Keratinocyte (primary cell): ENCODE results near the gene OSBPL8. TPM values are rescaled to one million over a fixed set of nuclear protein-coding genes. Genes with fewer than 3 reads are reported as not detected.

Experiments used
- DNase-seq: peaks from one replicate; pipeline ENCODE4 v3.0.0-alpha.2; 2011; ENCODE audit warnings: low read depth, missing footprints, low spot score
- FAIRE-seq: peaks from 2 replicates; lab custom pipeline; 2011; peaks lifted over from hg19 to GRCh38; lab: Jason Lieb, UNC
- H2AFZ ChIP-seq: 2 replicates; pipeline ENCODE4 v1.6.0; 2012; ENCODE audit warnings: low read length, control low read depth, inconsistent platforms; ENCODE audit not compliant: control insufficient read depth
- H3K27ac ChIP-seq: 2 replicates; pipeline ENCODE4 v1.5.1; 2011; ENCODE audit warnings: low read length; ENCODE audit not compliant: control insufficient read depth, insufficient read depth
- H3K27me3 ChIP-seq: 3 replicates; pipeline ENCODE4 v1.6.0; 2011; ENCODE audit warnings: low read length; ENCODE audit not compliant: control insufficient read depth, insufficient read depth; ENCODE audit errors: extremely low read depth
- H3K36me3 ChIP-seq, 2 experiments: 2 replicates in 1 of 2; 3 replicates in 1 of 2; pipeline ENCODE4 v1.5.1; 2011; ENCODE audit warnings: low read length in 2 of 2, mild to moderate bottlenecking in 1 of 2; ENCODE audit not compliant: control insufficient read depth in 2 of 2, insufficient read depth in 2 of 2; ENCODE audit errors: extremely low read depth in 1 of 2
- H3K4me1 ChIP-seq: 3 replicates; pipeline ENCODE4 v1.5.1; 2011; ENCODE audit warnings: low read length; ENCODE audit not compliant: control insufficient read depth, insufficient read depth; ENCODE audit errors: extremely low read depth
- H3K4me2 ChIP-seq: 3 replicates; pipeline ENCODE4 v1.6.0; 2011; ENCODE audit warnings: low read depth, low read length; ENCODE audit not compliant: control insufficient read depth, insufficient read depth; ENCODE audit errors: extremely low read depth
- H3K4me3 ChIP-seq, 3 experiments: fragments of 200-600 bp in 1 of 3; sonication (generic) in 1 of 3; 2 replicates in 2 of 3; 3 replicates in 1 of 3; pipeline ENCODE4 v1.5.1; 2011 to 2016; ENCODE audit warnings: low read length in 3 of 3, mild to moderate bottlenecking in 3 of 3, control low read depth in 2 of 3, inconsistent platforms in 1 of 3, low read depth in 1 of 3, mixed read lengths in 1 of 3, mixed run types in 1 of 3, moderate library complexity in 1 of 3; ENCODE audit not compliant: control insufficient read depth in 2 of 3, insufficient read depth in 2 of 3; ENCODE audit errors: extremely low read depth in 1 of 3
- H3K79me2 ChIP-seq: 2 replicates; pipeline ENCODE4 v1.6.0; 2012; ENCODE audit warnings: low read length; ENCODE audit not compliant: control insufficient read depth, insufficient read depth
- H3K9ac ChIP-seq: 3 replicates; pipeline ENCODE4 v1.6.0; 2011; ENCODE audit warnings: low read length; ENCODE audit not compliant: control insufficient read depth, insufficient read depth; ENCODE audit errors: extremely low read depth
- H3K9me1 ChIP-seq: 3 replicates; pipeline ENCODE4 v1.6.0; 2011; ENCODE audit warnings: low read length; ENCODE audit not compliant: control insufficient read depth, insufficient read depth; ENCODE audit errors: extremely low read depth
- H3K9me3 ChIP-seq: 2 replicates; pipeline ENCODE4 v1.5.1; 2012; ENCODE audit warnings: low read depth, low read length; ENCODE audit not compliant: control insufficient read depth
- H4K20me1 ChIP-seq: 3 replicates; pipeline ENCODE4 v1.6.0; 2011; ENCODE audit warnings: low read length; ENCODE audit not compliant: control insufficient read depth, insufficient read depth; ENCODE audit errors: extremely low read depth
- CTCF ChIP-seq, 3 experiments: IDR thresholded peaks in 1 of 3; conservative IDR thresholded peaks in 1 of 3; optimal IDR thresholded peaks in 1 of 3; 2 replicates in 2 of 3; 3 replicates in 1 of 3; pipeline versions ENCODE3 to v1.5.1; 2011; ENCODE audit warnings: low read length in 3 of 3, mild to moderate bottlenecking in 3 of 3, moderate library complexity in 2 of 3, control low read depth in 1 of 3, inconsistent platforms in 1 of 3; ENCODE audit not compliant: insufficient read depth in 2 of 3; ENCODE audit errors: extremely low read depth in 1 of 3
- EZH2 ChIP-seq: IDR thresholded peaks from one replicate; pipeline ENCODE4 v1.6.1; 2012; ENCODE audit warnings: inconsistent platforms, mild to moderate bottlenecking, low read length, moderate library complexity
- dilution Hi-C: fragments of 300-500 bp; cut with MboI; formaldehyde crosslinking; loops from one replicate; pipeline ENCODE4 v1.7.0; 2020; ENCODE audit warnings: low sequenced_read_pairs; ENCODE audit not compliant: extremely low pct_ligation_motif_present
- polyA plus RNA-seq, 5 experiments: library from polyadenylated mRNA; depleted of rRNA in 3 of 5; stranded (reverse) in 3 of 5; stranded (forward) in 1 of 5; unstranded in 1 of 5; fragments of >200 nt; gene quantifications; 1 replicate in 1 of 5; 2 replicates in 3 of 5; 3 replicates in 1 of 5; pipeline versions ENCODE4 v1.2.1 to v1.2.3, GENCODE V29; 2011 to 2012; ENCODE audit warnings: missing spikeins in 2 of 5, low read depth in 1 of 5, low replicate concordance in 1 of 5

Gene OSBPL8
- polyA plus RNA-seq, 1 donor (not counting 4 experiments of a cell fraction or from before 2014, with no cell fraction given), result 33.7 TPM

GRCh38 chr12:76529226-76529918, 30.2 kb downstream of the OSBPL8 start:
- H4K20me1 ChIP-seq, result no peaks in the 10 kb centered on the region
- FAIRE-seq, result no peak

GRCh38 chr12:76523408-76523807, 36.2 kb downstream of the OSBPL8 start:
- H3K36me3 ChIP-seq, result peaks cover 0 to 2% of the 10 kb centered on the region in 2 experiments
- DNase-seq (no peak), FAIRE-seq (no peak)
- H3K4me2 ChIP-seq, result no peak overlapping the region
- no peaks in the 10 kb centered on the region for H4K20me1 ChIP-seq
- H3K27ac ChIP-seq, result no peak overlapping the region
- H3K4me1 ChIP-seq, result no peaks in the 10 kb centered on the region
- no peaks in the 10 kb centered on the region for H3K9me3 ChIP-seq
- no peak overlapping the region for H3K4me3 ChIP-seq
- H3K79me2 ChIP-seq, result peaks cover 17% of the 10 kb centered on the region
- H3K9ac ChIP-seq, result no peak overlapping the region
- no peaks in the 10 kb centered on the region for H3K27me3 ChIP-seq
- H3K9me1 ChIP-seq, result no peaks in the 10 kb centered on the region
- no peak overlapping the region for H2AFZ ChIP-seq
- dilution Hi-C loops, result no loop called here
- no peak for TF ChIP-seq CTCF (optimal IDR thresholded peaks at IDR 0.05 in 1 of 3, IDR thresholded peaks at IDR 0.05 in 1 of 3, conservative IDR thresholded peaks at IDR 0.05 in 1 of 3; ENCODE audit: extremely low read depth in 1 of 3, insufficient read depth in 2 of 3, low read length in 3 of 3)
- no peak for TF ChIP-seq EZH2

More at GRCh38 chr12:76529226-76529918, 30.2 kb downstream of the OSBPL8 start:
- Histone ChIP-seq H3K27ac (no peak overlapping the region), H3K79me2 (peaks cover 5% of the 10 kb centered on the region), H3K9me1 (no peaks in the 10 kb centered on the region), H3K36me3 (no peaks in the 10 kb centered on the region), H2AFZ (no peak overlapping the region), H3K27me3 (no peaks in the 10 kb centered on the region), H3K4me1 (no peaks in the 10 kb centered on the region), H3K9me3 (no peaks in the 10 kb centered on the region), H3K4me3 (no peak overlapping the region), H3K4me2 (no peak overlapping the region), H3K9ac (no peak overlapping the region)
- DNase-seq, result no peak
- dilution Hi-C loops, result no loop called here
- TF ChIP-seq CTCF (optimal IDR thresholded peaks at IDR 0.05 in 1 of 3, IDR thresholded peaks at IDR 0.05 in 1 of 3, conservative IDR thresholded peaks at IDR 0.05 in 1 of 3; ENCODE audit: extremely low read depth in 1 of 3, insufficient read depth in 2 of 3, low read length in 3 of 3) (no peak), EZH2 (no peak)
